Epithelial cell of umbilical artery (primary cell): ENCODE results near the gene DAW1. TPM values are rescaled to one million over a fixed set of nuclear protein-coding genes. Genes with fewer than 3 reads are reported as not detected.

Experiments used
- total RNA-seq: library from RNA; depleted of rRNA; stranded (reverse); fragments of >200 nt; gene quantifications from 2 replicates; pipeline ENCODE4 v1.2.3, GENCODE V29; 2014

DAW1 gene, protein sequence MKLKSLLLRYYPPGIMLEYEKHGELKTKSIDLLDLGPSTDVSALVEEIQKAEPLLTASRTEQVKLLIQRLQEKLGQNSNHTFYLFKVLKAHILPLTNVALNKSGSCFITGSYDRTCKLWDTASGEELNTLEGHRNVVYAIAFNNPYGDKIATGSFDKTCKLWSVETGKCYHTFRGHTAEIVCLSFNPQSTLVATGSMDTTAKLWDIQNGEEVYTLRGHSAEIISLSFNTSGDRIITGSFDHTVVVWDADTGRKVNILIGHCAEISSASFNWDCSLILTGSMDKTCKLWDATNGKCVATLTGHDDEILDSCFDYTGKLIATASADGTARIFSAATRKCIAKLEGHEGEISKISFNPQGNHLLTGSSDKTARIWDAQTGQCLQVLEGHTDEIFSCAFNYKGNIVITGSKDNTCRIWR
- 13.1 and 17.5 TPM in 2 replicates for total RNA-seq

DNA sequence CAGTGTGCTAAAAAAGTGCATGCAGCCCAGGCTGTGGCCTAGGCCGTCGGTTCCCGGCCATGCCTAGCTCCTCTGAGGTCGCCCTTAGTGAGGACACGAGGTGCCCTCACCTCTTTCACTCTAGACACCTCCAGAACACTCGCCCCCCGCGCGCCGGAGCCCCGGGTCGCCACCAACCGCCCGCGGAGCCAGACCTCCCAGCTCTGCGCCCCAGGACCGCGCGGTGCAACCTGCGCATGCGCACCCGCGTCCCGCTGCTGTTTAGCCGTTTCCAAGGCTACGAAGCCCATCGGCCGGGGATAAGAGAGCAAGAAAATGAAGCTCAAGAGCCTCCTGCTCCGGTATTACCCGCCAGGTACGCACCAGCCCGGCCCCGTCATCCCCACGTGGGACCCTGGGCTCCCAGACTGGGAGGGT, at the start of gene DAW1:
Gene DAW1 (plus strand): TSS at position 257 of the 417 bp plus-strand sequence. CDS start 59 bp downstream, at position 316.

Other genes with a start within 250 kb of the DAW1 start
- not detected in 2 replicates for gene SCYGR5, start 204.8 kb upstream of the DAW1 start, total RNA-seq
- under 0.01 and 0.15 TPM in 2 replicates for gene SLC19A3, start 153.6 kb upstream of the DAW1 start, total RNA-seq
- not detected in 2 replicates for gene SCYGR6, start 146.9 kb upstream of the DAW1 start, total RNA-seq
- gene SCYGR7, start 143.3 kb upstream of the DAW1 start, total RNA-seq, result not detected in 2 replicates
- not detected in 2 replicates for gene SCYGR8, start 125.7 kb upstream of the DAW1 start, total RNA-seq
- gene CCL20, start 57.8 kb upstream of the DAW1 start, total RNA-seq, result 0.65 TPM in 1 of 2 replicates, not detected in the other